Tibial artery (tissue), 4 donors: ENCODE measurements around the gene CCDC17.

Source experiments
- DNase-seq, 2 donors: peaks; one replicate each; pipeline ENCODE4 v3.0.0-alpha.2; 2019
- H3K27ac ChIP-seq, 2 donors: fragments of 200-600 bp; sonication (generic) in 1 of 2; 1 replicate in 1 of 2; 2 replicates in 1 of 2; pipeline ENCODE4 v1.5.1; 2018 to 2019; ENCODE audit warnings: mild to moderate bottlenecking in 1 of 2
- H3K27me3 ChIP-seq, 2 donors: fragments of 200-600 bp; sonication (generic) in 1 of 2; one replicate each; pipeline versions ENCODE4 v1.5.1 to v1.6.0; 2016 to 2019
- H3K36me3 ChIP-seq, 3 donors: fragments of 200-600 bp; sonication (generic) in 2 of 3; one replicate each; pipeline ENCODE4 v1.5.1; 2016 to 2019; ENCODE audit warnings: mild to moderate bottlenecking in 2 of 3
- H3K4me1 ChIP-seq, 4 donors: fragments of 200-600 bp; sonication (generic) in 2 of 4; 1 replicate in 3 of 4; 2 replicates in 1 of 4; pipeline ENCODE4 v1.5.1; 2016 to 2019
- H3K4me3 ChIP-seq, 2 donors: fragments of 200-600 bp; sonication (generic) in 1 of 2; 1 replicate in 1 of 2; 2 replicates in 1 of 2; pipeline ENCODE4 v1.5.1; 2018 to 2019; ENCODE audit warnings: mild to moderate bottlenecking in 2 of 2
- H3K9me3 ChIP-seq, 3 donors: fragments of 200-600 bp; sonication (generic) in 1 of 3; one replicate each; pipeline ENCODE4 v1.5.1; 2016 to 2019
- intact Hi-C: fragments of 100-400 bp; cut with DNase I; formaldehyde crosslinking; loops from one replicate; pipeline ENCODE4 v1.15.0; 2023; ENCODE audit warnings: low total_unique reads
- TF ChIP-seq, protein P1 (sequence below), 2 experiments: fragments of 200-600 bp in 1 of 2; fragments of 450-650 bp in 1 of 2; IDR thresholded peaks; one replicate each; pipeline ENCODE4 v1.5.1; 2017 to 2019; ENCODE audit warnings: antibody characterized with exemption in 2 of 2, mild to moderate bottlenecking in 1 of 2, moderate library complexity in 1 of 2

Gene CCDC17

DNA sequence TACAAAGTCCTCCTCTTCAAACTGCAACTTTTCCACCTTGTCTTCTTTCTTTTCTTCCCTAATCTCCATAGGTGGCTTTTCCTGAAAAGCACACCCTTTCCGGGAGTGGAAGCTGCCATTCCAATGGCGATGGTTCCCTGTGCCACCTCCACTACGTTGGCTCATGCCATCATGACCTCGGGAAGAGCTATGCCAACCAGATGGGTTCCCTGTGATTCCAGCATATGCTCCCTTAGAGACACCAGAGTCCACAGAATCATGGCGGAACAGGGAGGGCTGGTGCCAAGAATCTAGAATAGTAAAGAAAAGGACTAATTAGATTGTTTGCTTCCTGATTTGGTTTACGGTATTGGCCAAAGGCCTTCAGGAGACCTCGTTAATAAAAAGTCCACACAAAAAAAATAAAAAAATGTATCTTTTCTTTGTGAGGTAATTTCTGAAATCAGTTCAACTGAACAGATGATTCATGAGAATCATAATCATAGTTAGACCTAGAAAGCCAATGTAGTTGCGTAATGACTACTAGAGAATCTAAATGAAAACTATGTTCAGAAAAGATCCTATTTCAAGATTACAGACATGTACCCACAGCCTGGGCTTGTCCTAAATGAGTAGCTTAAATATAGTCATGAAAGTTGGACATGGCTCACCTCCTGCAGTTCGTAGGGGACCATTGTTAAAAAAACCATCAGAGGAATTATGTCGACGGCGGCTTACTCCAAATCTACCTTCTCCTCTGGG, 30.9 kb upstream of the CCDC17 start:
- H3K9me3 ChIP-seq, result no peaks in the 10 kb centered on the region
- no peaks in the 10 kb centered on the region for H3K27me3 ChIP-seq
- H3K4me1 ChIP-seq, result peaks cover 0 to 1% (median 0%) of the 10 kb centered on the region in 4 donors
- no peak for DNase-seq
- intact Hi-C loops, result no loop called here
- peaks cover 73 to 96% (median 85%) of the 10 kb centered on the region in 3 donors for H3K36me3 ChIP-seq
- no peak overlapping the region for H3K27ac ChIP-seq
- TF ChIP-seq, protein P1, sequence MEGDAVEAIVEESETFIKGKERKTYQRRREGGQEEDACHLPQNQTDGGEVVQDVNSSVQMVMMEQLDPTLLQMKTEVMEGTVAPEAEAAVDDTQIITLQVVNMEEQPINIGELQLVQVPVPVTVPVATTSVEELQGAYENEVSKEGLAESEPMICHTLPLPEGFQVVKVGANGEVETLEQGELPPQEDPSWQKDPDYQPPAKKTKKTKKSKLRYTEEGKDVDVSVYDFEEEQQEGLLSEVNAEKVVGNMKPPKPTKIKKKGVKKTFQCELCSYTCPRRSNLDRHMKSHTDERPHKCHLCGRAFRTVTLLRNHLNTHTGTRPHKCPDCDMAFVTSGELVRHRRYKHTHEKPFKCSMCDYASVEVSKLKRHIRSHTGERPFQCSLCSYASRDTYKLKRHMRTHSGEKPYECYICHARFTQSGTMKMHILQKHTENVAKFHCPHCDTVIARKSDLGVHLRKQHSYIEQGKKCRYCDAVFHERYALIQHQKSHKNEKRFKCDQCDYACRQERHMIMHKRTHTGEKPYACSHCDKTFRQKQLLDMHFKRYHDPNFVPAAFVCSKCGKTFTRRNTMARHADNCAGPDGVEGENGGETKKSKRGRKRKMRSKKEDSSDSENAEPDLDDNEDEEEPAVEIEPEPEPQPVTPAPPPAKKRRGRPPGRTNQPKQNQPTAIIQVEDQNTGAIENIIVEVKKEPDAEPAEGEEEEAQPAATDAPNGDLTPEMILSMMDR (IDR thresholded peaks at IDR 0.05), result no peak
- no peak overlapping the region for H3K4me3 ChIP-seq

DNA sequence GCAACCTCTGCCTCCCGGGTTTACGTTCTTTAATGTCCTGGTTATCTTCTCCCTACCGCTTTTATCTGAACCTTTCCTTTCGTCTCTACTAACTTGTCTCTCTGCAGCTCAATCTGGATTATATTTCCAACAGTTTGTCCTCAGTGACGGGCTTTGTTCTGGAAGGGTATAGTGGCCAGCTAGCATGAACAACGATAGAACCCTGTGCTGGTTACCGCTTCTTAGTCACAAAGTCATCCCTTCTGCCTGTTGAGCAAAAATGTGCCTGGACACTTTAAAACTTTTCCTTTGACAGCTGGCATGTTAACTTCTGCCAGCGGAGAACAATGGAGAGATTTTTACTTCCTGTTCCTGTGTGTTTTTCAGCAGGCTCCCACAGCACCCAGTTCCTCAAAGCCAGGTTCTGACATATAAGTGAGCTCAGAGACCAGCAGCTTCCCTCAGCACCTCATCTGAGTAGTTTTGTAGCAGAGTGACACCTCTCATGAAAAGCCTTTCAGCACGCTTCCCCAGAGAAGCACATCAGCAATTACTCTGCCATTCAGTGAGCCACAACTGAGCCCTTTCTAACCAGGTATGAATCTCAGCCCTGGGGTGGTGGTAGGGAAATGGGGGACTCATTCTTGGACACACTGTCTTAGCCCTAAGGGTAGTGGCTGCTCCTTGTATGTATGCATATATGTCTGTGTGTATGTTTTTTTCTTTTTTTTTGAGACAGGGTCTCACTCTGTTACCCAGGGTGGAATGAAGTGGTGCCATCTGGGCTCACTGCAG, 23.6 kb upstream of the CCDC17 start:
- Histone ChIP-seq H3K4me1 (no peaks in the 10 kb centered on the region), H3K9me3 (no peaks in the 10 kb centered on the region), H3K36me3 (peaks cover 23 to 41% (median 40%) of the 10 kb centered on the region in 3 donors), H3K27ac (no peak overlapping the region), H3K27me3 (no peaks in the 10 kb centered on the region), H3K4me3 (no peak overlapping the region)
- intact Hi-C loops, result no loop called here
- DNase-seq, result no peak
- TF ChIP-seq, protein P1 (IDR thresholded peaks at IDR 0.05), result no peak

DNA sequence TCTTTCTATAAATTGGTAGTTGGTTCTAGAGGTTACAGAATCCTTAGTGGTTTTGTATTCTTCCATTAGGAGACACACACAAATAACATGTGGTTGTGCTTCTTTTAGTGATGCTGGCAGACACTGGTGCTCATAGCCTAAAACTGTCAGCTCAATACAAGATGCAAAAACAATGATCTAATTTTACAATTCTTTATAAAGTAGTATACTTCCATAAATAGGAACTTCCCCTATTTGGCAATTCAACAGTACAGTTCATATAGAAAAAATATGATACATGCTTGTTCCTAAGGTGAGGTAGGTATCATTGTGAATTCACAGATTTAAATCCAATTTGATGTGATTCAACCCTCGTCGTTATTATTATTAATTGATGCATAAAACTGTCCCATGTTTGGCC, 20.8 kb upstream of the CCDC17 start:
- H3K4me1 ChIP-seq, result no peaks in the 10 kb centered on the region
- TF ChIP-seq, protein P1 (IDR thresholded peaks at IDR 0.05), result no peak
- H3K9me3 ChIP-seq, result no peaks in the 10 kb centered on the region
- no peak overlapping the region for H3K27ac ChIP-seq
- no peaks in the 10 kb centered on the region for H3K27me3 ChIP-seq
- no peak for DNase-seq
- H3K4me3 ChIP-seq, result no peak overlapping the region
- intact Hi-C loops, result no loop called here
- H3K36me3 ChIP-seq, result peaks cover 28 to 46% (median 44%) of the 10 kb centered on the region in 3 donors

GRCh38 chr1:45643978-45644377, 20.1 kb upstream of the CCDC17 start:
- intact Hi-C loops, result no loop called here
- TF ChIP-seq, protein P1 (IDR thresholded peaks at IDR 0.05), result no peak
- H3K36me3 ChIP-seq, result peaks cover 35 to 50% (median 50%) of the 10 kb centered on the region in 3 donors
- no peak overlapping the region for H3K27ac ChIP-seq
- H3K27me3 ChIP-seq, result no peaks in the 10 kb centered on the region
- H3K9me3 ChIP-seq, result no peaks in the 10 kb centered on the region
- H3K4me1 ChIP-seq, result no peaks in the 10 kb centered on the region
- no peak overlapping the region for H3K4me3 ChIP-seq
- no peak for DNase-seq

- Histone ChIP-seq H3K9me3 (no peaks in the 10 kb centered on the region), H3K27ac (no peak overlapping the region), H3K4me3 (no peak overlapping the region), H3K27me3 (no peaks in the 10 kb centered on the region), H3K36me3 (peaks cover 42 to 56% (median 53%) of the 10 kb centered on the region in 3 donors), H3K4me1 (no peaks in the 10 kb centered on the region)
- DNase-seq, result no peak
- TF ChIP-seq, protein P1 (IDR thresholded peaks at IDR 0.05), result no peak
- intact Hi-C loops, result no loop called here
Measured at GRCh38 chr1:45643321-45643720, 19.5 kb upstream of the CCDC17 start.
